Measurements from ENCODE around the gene RANBP3. TPM values are rescaled to one million over a fixed set of nuclear protein-coding genes. Genes with fewer than 3 reads are reported as not detected.

Gene RANBP3, protein sequence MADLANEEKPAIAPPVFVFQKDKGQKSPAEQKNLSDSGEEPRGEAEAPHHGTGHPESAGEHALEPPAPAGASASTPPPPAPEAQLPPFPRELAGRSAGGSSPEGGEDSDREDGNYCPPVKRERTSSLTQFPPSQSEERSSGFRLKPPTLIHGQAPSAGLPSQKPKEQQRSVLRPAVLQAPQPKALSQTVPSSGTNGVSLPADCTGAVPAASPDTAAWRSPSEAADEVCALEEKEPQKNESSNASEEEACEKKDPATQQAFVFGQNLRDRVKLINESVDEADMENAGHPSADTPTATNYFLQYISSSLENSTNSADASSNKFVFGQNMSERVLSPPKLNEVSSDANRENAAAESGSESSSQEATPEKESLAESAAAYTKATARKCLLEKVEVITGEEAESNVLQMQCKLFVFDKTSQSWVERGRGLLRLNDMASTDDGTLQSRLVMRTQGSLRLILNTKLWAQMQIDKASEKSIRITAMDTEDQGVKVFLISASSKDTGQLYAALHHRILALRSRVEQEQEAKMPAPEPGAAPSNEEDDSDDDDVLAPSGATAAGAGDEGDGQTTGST
- 59.0 TPM for total RNA-seq

DNA sequence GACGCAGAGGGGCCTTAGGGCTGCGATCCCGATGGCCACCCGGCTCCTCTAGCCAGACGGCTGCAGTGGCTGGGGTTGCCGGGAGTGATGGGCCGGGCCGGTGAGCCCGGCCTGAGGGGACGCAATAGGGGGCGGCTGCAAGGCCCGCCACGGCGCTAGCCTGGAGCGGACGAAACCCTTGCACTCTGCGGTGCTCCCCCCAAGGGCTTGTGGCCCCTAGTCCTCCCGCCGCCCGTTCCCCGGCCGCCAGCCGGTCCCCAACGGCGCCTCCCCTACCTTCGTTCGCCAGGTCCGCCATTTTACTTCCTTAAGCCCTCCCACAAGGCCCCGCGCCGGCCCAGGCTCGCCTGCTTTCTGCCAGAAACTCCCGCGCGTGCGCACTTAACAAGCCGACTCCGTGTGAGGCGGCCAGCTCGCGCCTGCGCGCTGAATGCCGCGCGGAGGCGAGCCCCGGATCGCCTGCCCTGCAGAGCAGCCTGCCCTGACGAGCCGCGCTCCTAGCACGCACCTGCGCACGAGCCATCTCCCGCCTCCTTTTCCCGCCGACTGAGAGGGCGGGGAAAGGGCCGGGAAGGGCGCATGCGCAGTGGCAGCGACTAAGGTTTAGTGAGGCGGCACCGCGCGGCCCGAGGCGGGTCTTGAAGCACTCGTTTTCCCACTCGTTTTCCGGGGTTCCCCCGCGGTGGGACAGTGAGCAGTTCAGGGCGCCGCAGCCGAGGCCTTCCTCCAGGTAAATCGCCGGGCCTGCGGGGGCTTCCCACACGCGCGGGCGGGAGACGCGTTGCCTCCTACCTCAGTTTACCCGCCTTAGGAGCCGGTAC, at the start of gene RANBP3:
Gene RANBP3 (minus strand): TSS at position 356 of the 821 bp plus-strand sequence. CDS start 58 bp downstream, at position 298.

DNA sequence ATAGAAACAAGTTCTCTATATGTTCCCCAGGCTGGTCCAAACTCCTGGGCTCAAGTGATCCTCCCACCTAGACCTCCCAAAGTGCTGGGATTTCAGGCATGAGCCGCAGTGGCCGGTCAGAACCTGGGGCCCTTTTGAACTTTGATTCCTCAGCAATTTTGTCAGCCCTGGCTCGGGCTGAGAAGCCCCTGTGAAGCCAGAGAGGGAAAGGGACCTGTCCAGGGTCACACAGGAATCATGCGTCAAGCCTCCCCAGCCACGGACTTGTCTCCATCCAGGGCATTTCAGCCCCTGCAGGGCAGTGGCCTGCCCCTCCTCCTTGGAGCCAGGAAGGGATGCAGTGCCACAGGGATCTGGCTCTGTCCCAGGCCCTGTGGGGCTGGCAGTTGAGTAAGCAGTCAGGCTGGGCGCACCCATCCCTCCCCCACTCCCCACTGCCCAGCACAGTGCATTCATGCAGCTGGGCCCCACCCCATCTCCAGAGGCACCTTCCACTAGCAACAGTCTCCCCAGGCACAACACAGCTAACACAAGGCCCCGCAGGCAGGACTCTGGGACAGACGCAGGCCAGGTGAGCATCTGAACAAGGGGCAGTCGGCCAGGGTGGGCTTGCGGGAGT, 64.1 kb downstream of the RANBP3 start, which contains the start of gene CAPS:
Gene CAPS (plus strand): TSS at position 516 of the 619 bp plus-strand sequence. CDS start 153 bp downstream, outside the sequence.

DNA sequence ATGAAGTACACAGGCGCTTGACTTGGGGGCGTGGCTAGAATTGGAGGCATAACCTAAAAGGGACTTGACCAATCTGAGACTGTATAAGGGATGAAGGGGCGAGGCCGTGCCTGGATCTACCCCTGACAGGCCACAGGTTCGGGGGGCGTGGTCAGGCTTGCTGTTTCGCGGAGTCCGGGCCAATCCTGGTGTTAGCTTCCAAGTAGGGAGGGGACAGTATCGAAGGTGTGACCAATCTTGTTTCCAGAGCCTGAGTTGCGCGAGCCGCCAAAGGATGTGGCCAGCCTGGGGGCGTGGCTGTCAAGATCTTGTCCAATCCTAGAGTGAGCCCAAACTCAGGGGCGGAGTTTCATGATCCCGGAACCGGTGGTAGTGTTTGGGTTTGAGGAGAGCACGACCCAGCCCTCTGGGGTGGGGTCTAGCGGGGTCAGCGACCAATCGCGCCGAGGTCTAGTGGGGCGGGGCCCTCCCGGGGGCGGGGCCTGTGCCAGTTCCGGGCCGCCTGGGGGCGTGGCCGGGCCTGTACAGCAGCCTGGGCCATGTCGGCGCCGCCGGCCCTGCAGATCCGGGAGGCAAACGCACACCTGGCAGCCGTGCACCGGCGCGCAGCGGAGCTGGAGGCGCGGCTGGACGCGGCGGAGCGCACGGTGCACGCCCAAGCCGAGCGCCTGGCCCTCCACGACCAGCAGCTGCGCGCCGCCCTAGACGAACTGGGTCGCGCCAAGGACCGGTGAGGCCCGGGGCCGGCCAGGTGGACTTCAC, 73.4 kb downstream of the RANBP3 start, which contains the start of gene VMAC:
Gene VMAC (plus strand): TSS at position 521 of the 762 bp plus-strand sequence. CDS start 19 bp downstream, at position 540.

DNA sequence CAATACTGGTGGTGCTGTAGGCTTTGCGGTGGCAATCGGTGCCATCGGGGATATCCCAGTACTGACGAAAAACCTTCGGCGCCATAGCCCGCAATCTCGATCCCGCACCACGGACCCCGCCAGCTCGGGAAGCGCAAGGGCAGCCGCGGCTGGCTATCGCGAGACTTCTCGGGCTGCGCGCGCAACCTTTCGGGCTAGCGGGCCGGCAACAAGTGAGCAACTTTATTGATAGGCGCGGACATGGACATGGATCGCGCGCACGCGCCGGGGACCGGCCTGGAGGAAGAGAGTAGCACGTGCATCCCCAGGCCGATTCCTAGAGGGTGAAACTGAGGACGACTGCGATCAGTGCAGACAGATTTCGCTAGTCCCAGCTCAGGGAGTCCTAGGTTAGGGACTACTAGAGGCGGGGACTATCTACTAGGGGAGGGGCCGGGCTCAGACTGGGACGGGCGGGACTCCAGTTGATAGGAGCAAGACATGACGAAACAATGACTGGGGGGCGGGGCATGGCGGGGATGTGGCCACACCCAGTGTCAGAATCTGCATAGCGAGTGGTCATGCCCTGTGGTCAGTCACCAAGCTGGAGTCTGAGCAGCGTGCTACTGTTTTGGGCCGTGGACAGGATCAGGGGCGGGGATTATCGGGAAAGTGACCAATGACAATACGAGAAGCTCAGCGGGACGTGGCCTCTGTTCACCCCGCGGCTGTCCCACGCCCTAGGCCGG, 74.2 kb downstream of the RANBP3 start, which contains the start of gene NDUFA11:
Gene NDUFA11 (minus strand): TSS at position 167 of the 728 bp plus-strand sequence. CDS start 82 bp downstream, at position 85.

Other genes starting within 250 kb of the RANBP3 start
- 1.1 TPM for gene PRR22, start 193.4 kb downstream of the RANBP3 start, total RNA-seq
- gene DUS3L, start 187.0 kb downstream of the RANBP3 start, total RNA-seq = 31.2 TPM
- 2.9 TPM for gene NRTN, start 173.1 kb downstream of the RANBP3 start, total RNA-seq
- 19.0 TPM for gene FUT6, start 138.4 kb downstream of the RANBP3 start, total RNA-seq
- 0.41 TPM for gene FUT3, start 126.7 kb downstream of the RANBP3 start, total RNA-seq
- gene FUT5, start 107.6 kb downstream of the RANBP3 start, total RNA-seq = not detected
- 134 TPM for gene NDUFA11, start 74.3 kb downstream of the RANBP3 start, total RNA-seq
- gene VMAC, start 73.3 kb downstream of the RANBP3 start, total RNA-seq = 13.4 TPM
- gene CAPS, start 63.9 kb downstream of the RANBP3 start, total RNA-seq = 59.2 TPM
- 11.1 TPM for gene RFX2, start 132.4 kb upstream of the RANBP3 start, total RNA-seq
- not detected for gene ACSBG2, start 157.5 kb upstream of the RANBP3 start, total RNA-seq